Inflammatory macrophage treated with lipopolysaccharide for 1 hour (primary cell): ENCODE measurements around the gene XXYLT1.
"Not testable (repeated sequence)": the region's sequence is repeated elsewhere in the genome, so short reads cannot be mapped to it uniquely, and the experiment has no call there.

Experiments used
- DNase-seq, 2 donors: peaks; one replicate each; pipeline ENCODE4 v3.0.0-alpha.2; 2020 to 2022

The XXYLT1 gene

GRCh38 chr3:195107593-195107992 is 163.4 kb downstream of the XXYLT1 start:
- DNase-seq, result no peak

- DNase-seq, result not testable (repeated sequence)
These were observed 163.9 kb downstream of the XXYLT1 start for GRCh38 chr3:195107031-195107430.

GRCh38 chr3:195106418-195106906 is 164.5 kb downstream of the XXYLT1 start:
- DNase-seq, result peak in 1 of 2 donors; percentile 71

GRCh38 chr3:195105841-195106417 is 165.0 kb downstream of the XXYLT1 start:
- no peak for DNase-seq

- DNase-seq, result no peak
These were observed 165.6 kb downstream of the XXYLT1 start for GRCh38 chr3:195105389-195105788.

- DNase-seq, result no peak
These were observed 166.6 kb downstream of the XXYLT1 start for GRCh38 chr3:195104340-195104739.

- peak in 1 of 2 donors; percentile 31 for DNase-seq
These were observed 167.3 kb downstream of the XXYLT1 start for GRCh38 chr3:195103623-195104022.

- DNase-seq, result peak; percentile 74 to 77
These were observed 168.1 kb downstream of the XXYLT1 start for GRCh38 chr3:195102609-195103467.

GRCh38 chr3:195101927-195102608 is 168.9 kb downstream of the XXYLT1 start:
- peak; percentile 15 to 49 for DNase-seq

- DNase-seq, result peak; percentile 82 to 87
These were observed 169.9 kb downstream of the XXYLT1 start for GRCh38 chr3:195101001-195101583.

- DNase-seq, result peak in 1 of 2 donors; percentile 39
These were observed 170.8 kb downstream of the XXYLT1 start for GRCh38 chr3:195099951-195100785.

- DNase-seq, result no peak
These were observed 172.0 kb downstream of the XXYLT1 start for GRCh38 chr3:195098741-195099525.

- DNase-seq, result no peak
These were observed 173.4 kb downstream of the XXYLT1 start for GRCh38 chr3:195097331-195098255.

GRCh38 chr3:195096484-195097330 is 174.3 kb downstream of the XXYLT1 start:
- DNase-seq, result no peak

GRCh38 chr3:195096053-195096452 is 174.9 kb downstream of the XXYLT1 start:
- DNase-seq, result no peak

GRCh38 chr3:195095704-195096036 is 175.3 kb downstream of the XXYLT1 start:
- no peak for DNase-seq

- DNase-seq, result peak; percentile 36 to 42
These were observed 175.8 kb downstream of the XXYLT1 start for GRCh38 chr3:195095035-195095703.

GRCh38 chr3:195094191-195094921 is 176.6 kb downstream of the XXYLT1 start:
- DNase-seq, result no peak
